ENCODE results near the gene RAD18. TPM values are rescaled to one million over a fixed set of nuclear protein-coding genes. Genes with fewer than 3 reads are reported as not detected.

The RAD18 gene
- total RNA-seq, 1 experiment from 2014 or later = 13.8 TPM

- in situ Hi-C loops (cut with HindIII; ENCODE audit: low pct_unique_long_range_greater_than_20kb, low sequenced_read_pairs) (no loop called here), intact Hi-C loops (cut with micrococcal nuclease; ENCODE audit: unreplicated experiment) (loop anchor here (5.0 kb wide), 2 partner anchors 82 to 317 kb away; no protein-coding TSS in a partner anchor)
- no peaks in the 10 kb centered on the region for H3K9me3 ChIP-seq (ENCODE audit: control insufficient read depth, insufficient read depth, low read depth, low read length)
- no peak for ATAC-seq
- BruUV-seq (replicated peaks) = no TSS peak
- DNase-seq (ENCODE audit: low read depth, low spot score) = no peak
- CTCF ChIA-PET = no interaction called here
- no peaks in the 10 kb centered on the region for H3K27me3 ChIP-seq (ENCODE audit: control insufficient read depth, insufficient read depth, low read length)
- POLR2A ChIA-PET = no interaction called here
- H3K27ac ChIP-seq (ENCODE audit: low read length) = no peak overlapping the region
- no peaks in the 10 kb centered on the region for H3K36me3 ChIP-seq (ENCODE audit: control insufficient read depth, insufficient read depth, low read length)
- H3K4me1 ChIP-seq (ENCODE audit: control insufficient read depth, insufficient read depth, low read length) = no peaks in the 10 kb centered on the region
- H3K4me3 ChIP-seq (ENCODE audit: low read depth in 2 of 2, low read length in 2 of 2) = no peak overlapping the region
- TF ChIP-seq POLR2AphosphoS5 (IDR thresholded peaks at IDR 0.05; ENCODE audit: low read depth, low read length) (no peak), TCF7L2 (IDR thresholded peaks at IDR 0.05; ENCODE audit: low read depth, low read length) (no peak), CTCF (IDR thresholded peaks at IDR 0.05) (no peak), REST (IDR thresholded peaks at IDR 0.05; ENCODE audit: insufficient read depth in 1 of 2, low read depth in 2 of 2, low read length in 1 of 2) (no peak), SIN3A (IDR thresholded peaks at IDR 0.05; ENCODE audit: borderline replicate concordance, insufficient read depth, low read depth, low read length) (no peak)
Observed at GRCh38 chr3:8985411-8985831, 22.1 kb upstream of the RAD18 start.

GRCh38 chr3:8984526-8984925 is 21.3 kb upstream of the RAD18 start:
- in situ Hi-C loops (cut with HindIII; ENCODE audit: low pct_unique_long_range_greater_than_20kb, low sequenced_read_pairs) (no loop called here), intact Hi-C loops (cut with micrococcal nuclease; ENCODE audit: unreplicated experiment) (no loop called here)
- no peak for ATAC-seq
- TF ChIP-seq TCF7L2 (IDR thresholded peaks at IDR 0.05; ENCODE audit: low read depth, low read length) = no peak
- TF ChIP-seq SIN3A (IDR thresholded peaks at IDR 0.05; ENCODE audit: borderline replicate concordance, insufficient read depth, low read depth, low read length) = no peak
- TF ChIP-seq REST (IDR thresholded peaks at IDR 0.05; ENCODE audit: insufficient read depth in 1 of 2, low read depth in 2 of 2, low read length in 1 of 2) = no peak
- TF ChIP-seq POLR2AphosphoS5 (IDR thresholded peaks at IDR 0.05; ENCODE audit: low read depth, low read length) = no peak
- TF ChIP-seq CTCF (IDR thresholded peaks at IDR 0.05) = no peak
- Histone ChIP-seq H3K4me3 (ENCODE audit: low read depth in 2 of 2, low read length in 2 of 2) (no peak overlapping the region), H3K9me3 (ENCODE audit: control insufficient read depth, insufficient read depth, low read depth, low read length) (no peaks in the 10 kb centered on the region), H3K27me3 (ENCODE audit: control insufficient read depth, insufficient read depth, low read length) (no peaks in the 10 kb centered on the region), H3K27ac (ENCODE audit: low read length) (no peak overlapping the region), H3K4me1 (ENCODE audit: control insufficient read depth, insufficient read depth, low read length) (no peaks in the 10 kb centered on the region), H3K36me3 (ENCODE audit: control insufficient read depth, insufficient read depth, low read length) (no peaks in the 10 kb centered on the region)
- ChIA-PET POLR2A (no interaction called here), CTCF (no interaction called here)
- no TSS peak for BruUV-seq (replicated peaks)
- DNase-seq (ENCODE audit: low read depth, low spot score) = no peak

Data from Panc1 (cell line).